PC-9 (cell line): ENCODE data around the gene GPR137B.
"Not testable (repeated sequence)": the region's sequence is repeated elsewhere in the genome, so short reads cannot be mapped to it uniquely, and the experiment has no call there.

ENCODE experiments used
- EZH2 ChIP-seq: fragments of 200-600 bp; sonication (generic); IDR thresholded peaks from 2 replicates; pipeline ENCODE4 v1.8.0; 2017; ENCODE audit warnings: antibody characterized with exemption, low read depth
- TF ChIP-seq, protein P1 (sequence below): fragments of 200-600 bp; sonication (generic); conservative IDR thresholded peaks from 2 replicates; pipeline ENCODE4 v1.6.1; 2017; ENCODE audit warnings: mixed run types, antibody characterized with exemption, mild to moderate bottlenecking, moderate library complexity

GRCh38 chr1:236158072-236158471 is 15.7 kb downstream of the GPR137B start:
- TF ChIP-seq, protein P1, sequence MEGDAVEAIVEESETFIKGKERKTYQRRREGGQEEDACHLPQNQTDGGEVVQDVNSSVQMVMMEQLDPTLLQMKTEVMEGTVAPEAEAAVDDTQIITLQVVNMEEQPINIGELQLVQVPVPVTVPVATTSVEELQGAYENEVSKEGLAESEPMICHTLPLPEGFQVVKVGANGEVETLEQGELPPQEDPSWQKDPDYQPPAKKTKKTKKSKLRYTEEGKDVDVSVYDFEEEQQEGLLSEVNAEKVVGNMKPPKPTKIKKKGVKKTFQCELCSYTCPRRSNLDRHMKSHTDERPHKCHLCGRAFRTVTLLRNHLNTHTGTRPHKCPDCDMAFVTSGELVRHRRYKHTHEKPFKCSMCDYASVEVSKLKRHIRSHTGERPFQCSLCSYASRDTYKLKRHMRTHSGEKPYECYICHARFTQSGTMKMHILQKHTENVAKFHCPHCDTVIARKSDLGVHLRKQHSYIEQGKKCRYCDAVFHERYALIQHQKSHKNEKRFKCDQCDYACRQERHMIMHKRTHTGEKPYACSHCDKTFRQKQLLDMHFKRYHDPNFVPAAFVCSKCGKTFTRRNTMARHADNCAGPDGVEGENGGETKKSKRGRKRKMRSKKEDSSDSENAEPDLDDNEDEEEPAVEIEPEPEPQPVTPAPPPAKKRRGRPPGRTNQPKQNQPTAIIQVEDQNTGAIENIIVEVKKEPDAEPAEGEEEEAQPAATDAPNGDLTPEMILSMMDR: not testable (repeated sequence)
- not testable (repeated sequence) for TF ChIP-seq EZH2
